ENCODE measurements around the gene ATP2A2.

The ATP2A2 gene

GRCh38 chr12:110262442-110263388 lies 18.3 kb upstream of the ATP2A2 start:
- ATAC-seq: no peak
- no peak for DNase-seq

GRCh38 chr12:110266381-110266960 lies 14.6 kb upstream of the ATP2A2 start:
- DNase-seq: no peak
- ATAC-seq: no peak

- ATAC-seq (no peak), DNase-seq (no peak)
These were observed 13.9 kb upstream of the ATP2A2 start for GRCh38 chr12:110266980-110267620.

DNA sequence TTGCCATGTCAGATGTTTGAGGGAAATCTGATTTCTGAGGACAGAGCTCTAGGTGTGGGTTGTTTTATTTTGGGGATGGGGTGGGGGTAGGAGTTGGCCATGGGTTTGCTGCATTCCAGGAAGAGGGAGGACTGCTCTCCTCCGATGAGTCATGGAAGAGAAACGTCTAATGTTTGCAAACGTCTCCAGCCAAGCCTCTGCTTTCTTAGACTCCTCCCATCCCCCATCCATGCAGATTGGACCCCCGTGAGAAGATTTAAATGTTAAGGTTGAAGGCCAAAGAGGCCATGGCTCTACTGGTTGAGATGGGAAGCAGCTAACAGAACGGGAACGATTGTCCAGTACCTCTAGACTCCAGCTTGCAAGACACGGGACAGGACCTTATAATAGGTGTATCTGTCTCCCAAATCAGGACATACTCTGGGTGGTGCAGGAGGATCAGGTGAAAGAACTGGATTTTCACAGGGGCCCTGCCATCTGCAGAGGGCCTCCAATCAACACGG lies 11.4 kb upstream of the ATP2A2 start:
- no peak for DNase-seq
- no peak for ATAC-seq

- DNase-seq (no peak), ATAC-seq (no peak)
These were observed 10.7 kb upstream of the ATP2A2 start for GRCh38 chr12:110270125-110270962.

GRCh38 chr12:110271015-110271414 lies 10.0 kb upstream of the ATP2A2 start:
- ATAC-seq (no peak), DNase-seq (no peak)

DNA sequence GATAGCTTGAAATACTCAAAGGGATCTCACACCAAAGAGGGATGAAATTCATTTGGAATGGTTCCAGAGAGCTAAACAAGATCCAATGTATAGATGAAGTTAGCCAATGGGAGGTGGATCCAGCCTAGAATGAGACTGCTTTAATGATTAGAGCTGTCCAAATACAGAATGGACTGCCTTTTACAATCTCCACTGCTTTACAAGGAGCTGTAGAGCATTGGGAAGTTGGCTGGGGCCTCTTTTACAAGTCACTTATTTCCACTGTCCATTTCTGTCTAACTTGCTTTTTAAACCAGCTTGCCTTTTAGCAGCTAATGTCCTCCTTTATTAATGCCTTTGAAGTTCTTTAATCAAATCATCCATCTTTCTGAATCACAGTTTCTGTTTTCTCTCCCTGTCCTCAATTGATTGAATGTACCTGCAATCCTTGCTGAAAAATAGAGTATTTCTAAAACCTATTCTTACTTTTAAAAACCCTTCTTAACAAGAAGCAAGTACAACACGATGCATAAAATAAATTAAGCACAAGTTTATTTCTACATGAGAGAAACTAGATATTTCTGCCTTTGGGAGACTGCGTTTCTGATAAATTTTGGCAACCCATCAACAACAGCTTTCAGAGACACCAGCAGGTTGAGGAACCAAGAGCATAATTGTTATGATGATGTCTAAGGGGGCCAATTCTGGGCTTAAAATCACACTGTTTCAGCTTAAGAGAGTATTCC lies 3.4 kb upstream of the ATP2A2 start:
- no peak for DNase-seq
- ATAC-seq: no peak

- DNase-seq: no peak
- no peak for ATAC-seq
These were observed 2.9 kb upstream of the ATP2A2 start for GRCh38 chr12:110278255-110278536.

GRCh38 chr12:110279566-110280375 lies 1.3 kb upstream of the ATP2A2 start:
- no peak for ATAC-seq
- no peak for DNase-seq

DNA sequence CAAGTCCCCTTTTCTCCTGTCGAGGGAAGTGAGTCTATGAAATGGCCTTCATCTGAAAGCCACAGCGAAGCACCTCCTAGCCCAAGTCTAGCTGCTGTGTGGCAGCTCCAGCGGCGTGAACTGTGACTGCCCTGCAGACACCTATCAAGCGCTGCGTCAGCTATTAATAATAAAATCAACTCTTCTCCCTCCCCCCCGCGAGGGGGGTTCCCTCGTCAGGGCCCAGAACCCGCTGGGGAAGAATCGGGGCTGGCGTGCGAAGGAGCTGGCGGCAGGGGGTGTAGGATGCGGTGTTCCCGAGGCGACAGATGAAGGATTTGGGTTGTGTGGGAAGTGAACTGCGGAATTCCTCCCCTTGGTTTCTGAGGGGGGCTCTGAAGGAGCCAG lies 662 bp upstream of the ATP2A2 start:
- ATAC-seq (no peak), DNase-seq (peak; percentile 60)

DNA sequence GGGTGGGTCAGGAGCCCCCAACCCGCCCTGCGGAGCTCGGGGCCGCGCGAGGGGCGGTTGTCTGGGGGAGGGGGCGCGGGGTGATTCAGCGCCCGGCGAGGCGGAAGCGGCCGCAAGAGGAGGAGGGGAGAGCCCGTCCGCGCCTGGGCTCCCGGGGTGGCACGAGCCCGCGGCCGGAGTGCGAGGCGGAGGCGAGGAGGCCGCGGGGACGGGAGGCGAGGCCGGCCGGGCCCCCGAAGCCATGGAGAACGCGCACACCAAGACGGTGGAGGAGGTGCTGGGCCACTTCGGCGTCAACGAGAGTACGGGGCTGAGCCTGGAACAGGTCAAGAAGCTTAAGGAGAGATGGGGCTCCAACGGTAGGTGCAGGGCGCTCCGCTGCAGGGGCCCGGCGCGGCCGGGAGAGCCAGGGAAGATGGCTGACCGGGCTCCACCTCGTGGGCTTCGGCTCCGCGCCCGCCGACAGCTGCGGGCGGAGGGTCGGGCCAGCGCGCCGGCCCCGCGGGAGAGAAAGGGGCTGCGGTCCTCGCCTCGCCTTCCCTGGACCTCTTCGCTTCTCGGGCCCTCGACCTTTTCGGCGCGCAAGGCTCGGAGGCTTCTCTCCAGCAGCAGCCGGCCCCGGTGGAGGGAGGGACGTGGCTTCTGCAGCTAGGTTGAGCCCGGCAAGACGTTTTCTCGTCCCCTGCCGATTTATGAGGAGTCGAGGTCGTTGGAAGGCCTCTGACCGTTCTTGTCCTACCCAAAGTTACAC lies 677 bp downstream of the ATP2A2 start:
- ATAC-seq (peak; percentile 45), DNase-seq (peak; percentile 66)

- peak; percentile 24 for ATAC-seq
- DNase-seq: no peak
These were observed 1.3 kb downstream of the ATP2A2 start for GRCh38 chr12:110282300-110282860.

GRCh38 chr12:110282956-110283817 lies 2.1 kb downstream of the ATP2A2 start:
- ATAC-seq: no peak
- no peak for DNase-seq

- no peak for ATAC-seq
These were observed 3.5 kb downstream of the ATP2A2 start for GRCh38 chr12:110284597-110284996.

DNA sequence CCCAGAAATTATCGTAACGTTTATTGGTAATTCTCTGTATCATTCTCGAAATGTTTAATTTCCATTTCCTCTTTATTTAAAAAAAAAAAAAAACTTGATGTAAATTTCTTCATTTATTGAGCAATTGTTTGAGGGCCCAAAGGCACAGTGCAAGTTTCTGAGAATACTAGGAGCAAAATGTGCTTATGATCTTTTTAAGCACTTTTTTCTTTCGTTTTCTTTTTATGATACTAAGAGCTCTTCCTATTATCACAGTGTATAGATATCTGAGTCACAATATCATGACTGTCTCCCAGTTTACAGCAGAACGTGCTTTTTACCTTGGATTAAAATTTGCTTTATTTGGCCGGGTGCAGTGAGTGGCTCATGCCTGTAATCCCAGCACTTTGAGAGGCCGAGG lies 5.6 kb downstream of the ATP2A2 start:
- DNase-seq: no peak
- ATAC-seq: no peak

More at GRCh38 chr12:110284597-110284996, 3.5 kb downstream of the ATP2A2 start:
- DNase-seq: no peak

GRCh38 chr12:110287986-110288385 lies 6.9 kb downstream of the ATP2A2 start:
- no peak for ATAC-seq
- DNase-seq: no peak

GRCh38 chr12:110289044-110289710 lies 8.1 kb downstream of the ATP2A2 start:
- DNase-seq (no peak), ATAC-seq (peak; percentile 80)

DNA sequence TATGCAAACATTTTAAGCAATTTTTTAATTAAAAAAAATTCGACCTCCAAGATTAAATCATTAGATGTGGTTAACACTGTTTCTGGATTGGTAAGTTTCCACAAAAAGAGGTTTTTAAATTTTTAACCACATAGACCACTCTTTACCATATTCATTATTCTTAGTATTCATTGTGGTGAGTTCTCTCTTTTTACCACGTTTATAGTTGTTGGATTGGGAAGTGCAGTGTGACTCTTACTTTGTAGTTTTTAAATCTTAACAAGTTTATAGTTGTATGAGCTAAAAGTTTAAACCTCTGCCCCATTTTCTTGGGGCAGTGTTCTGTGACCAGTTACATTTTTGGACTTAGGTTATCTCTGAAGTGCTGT lies 8.6 kb downstream of the ATP2A2 start:
- no peak for DNase-seq
- ATAC-seq: no peak
